Activated CD8-positive, alpha-beta T cell treated with anti-CD3 and anti-CD28 coated beads for 36 hours (primary cell): ENCODE data around the gene AP1B1. TPM values are rescaled to one million over a fixed set of nuclear protein-coding genes. Genes with fewer than 3 reads are reported as not detected.

Source experiments
- ATAC-seq: fragments of 200-7000 bp; cut with Tn5 transposase; one replicate; pipeline ENCODE4 v1.10.0; 2021; ENCODE audit warnings: mild to moderate bottlenecking, moderate library complexity
- CTCF ChIA-PET: fragments of 350-600 bp; sonication (Branson Sonifier 250); formaldehyde crosslinking; loops from one replicate; lab custom pipeline; 2021; ENCODE audit warnings: antibody characterized with exemption; lab: Charles Lee
- POLR2A ChIA-PET: fragments of 350-600 bp; sonication (Branson Sonifier 250); formaldehyde crosslinking; loops from one replicate; lab custom pipeline; 2021; ENCODE audit warnings: antibody characterized with exemption; lab: Charles Lee
- DNase-seq: peaks from one replicate; pipeline ENCODE4 v3.0.0-alpha.2; 2020
- H3K27ac Mint-ChIP-seq: one replicate; pipeline ENCODE4 v1.8.0; 2021; ENCODE audit warnings: mild to moderate bottlenecking, mixed read lengths
- H3K27me3 Mint-ChIP-seq: one replicate; pipeline ENCODE4 v1.8.0; 2021; ENCODE audit warnings: mixed read lengths
- H3K36me3 Mint-ChIP-seq: one replicate; pipeline ENCODE4 v1.8.0; 2021; ENCODE audit warnings: low read depth, mixed read lengths
- H3K4me1 Mint-ChIP-seq: one replicate; pipeline ENCODE4 v1.8.0; 2021; ENCODE audit warnings: low read depth, mixed read lengths
- H3K4me3 Mint-ChIP-seq: one replicate; pipeline ENCODE4 v1.8.0; 2021; ENCODE audit warnings: mild to moderate bottlenecking, moderate library complexity, mixed read lengths
- H3K9me3 Mint-ChIP-seq: one replicate; pipeline ENCODE4 v1.8.0; 2021; ENCODE audit warnings: mixed read lengths
- CTCF ChIP-seq: fragments of 200-600 bp; IDR thresholded peaks from one replicate; pipeline ENCODE4 v1.8.0; 2022; ENCODE audit warnings: antibody characterized with exemption, mild to moderate bottlenecking
- intact Hi-C: fragments of 100-400 bp; cut with micrococcal nuclease; formaldehyde crosslinking; loops from one replicate; pipeline ENCODE4 v1.10.0; 2022
- total RNA-seq, 2 experiments: library from RNA; stranded (reverse); gene quantifications; one replicate each; pipeline ENCODE4 v1.2.3, GENCODE V29; 2021

Gene AP1B1
- total RNA-seq, 2 experiments from 2014 or later = 57.5 to 59.0 TPM

GRCh38 chr22:29351891-29352290 is 36.5 kb downstream of the AP1B1 start:
- Mint-ChIP-seq H3K27ac (no peak overlapping the region), H3K36me3 (peaks cover 46% of the 10 kb centered on the region), H3K27me3 (no peaks in the 10 kb centered on the region), H3K4me1 (no peaks in the 10 kb centered on the region), H3K9me3 (no peaks in the 10 kb centered on the region), H3K4me3 (no peak overlapping the region)
- ATAC-seq (no peak), DNase-seq (no peak)
- intact Hi-C loops = no loop called here
- ChIA-PET CTCF (no interaction called here), POLR2A (no interaction called here)
- no peak for TF ChIP-seq CTCF

- Mint-ChIP-seq H3K9me3 (no peaks in the 10 kb centered on the region), H3K4me1 (no peaks in the 10 kb centered on the region), H3K4me3 (no peak overlapping the region), H3K27ac (no peak overlapping the region), H3K36me3 (peaks cover 46% of the 10 kb centered on the region), H3K27me3 (no peaks in the 10 kb centered on the region)
- intact Hi-C loops = no loop called here
- ChIA-PET POLR2A (no interaction called here), CTCF (no interaction called here)
- no peak for TF ChIP-seq CTCF
- DNase-seq (no peak), ATAC-seq (no peak)
These were observed 37.3 kb downstream of the AP1B1 start for GRCh38 chr22:29351042-29351441.

GRCh38 chr22:29348956-29349355 is 39.4 kb downstream of the AP1B1 start:
- H3K27me3 Mint-ChIP-seq = no peaks in the 10 kb centered on the region
- no peaks in the 10 kb centered on the region for H3K4me1 Mint-ChIP-seq
- ChIA-PET CTCF (no interaction called here), POLR2A (no interaction called here)
- intact Hi-C loops = no loop called here
- no peak overlapping the region for H3K27ac Mint-ChIP-seq
- no peak overlapping the region for H3K4me3 Mint-ChIP-seq
- H3K36me3 Mint-ChIP-seq = peaks cover 41% of the 10 kb centered on the region
- TF ChIP-seq CTCF = no peak
- DNase-seq = no peak
- H3K9me3 Mint-ChIP-seq = no peaks in the 10 kb centered on the region
- ATAC-seq = no peak

GRCh38 chr22:29348041-29348440 is 40.3 kb downstream of the AP1B1 start:
- H3K4me1 Mint-ChIP-seq = no peaks in the 10 kb centered on the region
- CTCF ChIA-PET = no interaction called here
- intact Hi-C loops = no loop called here
- H3K27ac Mint-ChIP-seq = no peak overlapping the region
- POLR2A ChIA-PET = no interaction called here
- TF ChIP-seq CTCF = no peak
- H3K9me3 Mint-ChIP-seq = no peaks in the 10 kb centered on the region
- H3K4me3 Mint-ChIP-seq = no peak overlapping the region
- H3K36me3 Mint-ChIP-seq = peaks cover 40% of the 10 kb centered on the region
- DNase-seq (no peak), ATAC-seq (no peak)
- no peaks in the 10 kb centered on the region for H3K27me3 Mint-ChIP-seq

GRCh38 chr22:29346659-29347058 is 41.7 kb downstream of the AP1B1 start:
- Mint-ChIP-seq H3K4me3 (no peak overlapping the region), H3K36me3 (peaks cover 42% of the 10 kb centered on the region), H3K9me3 (no peaks in the 10 kb centered on the region), H3K4me1 (no peaks in the 10 kb centered on the region), H3K27me3 (no peaks in the 10 kb centered on the region), H3K27ac (no peak overlapping the region)
- no peak for TF ChIP-seq CTCF
- no peak for ATAC-seq
- POLR2A ChIA-PET = interaction anchor here (1.3 kb wide), 1 partner anchor 10 kb away, joined by 3 read pairs; no protein-coding TSS in a partner anchor
- DNase-seq = no peak
- CTCF ChIA-PET = no interaction called here
- intact Hi-C loops = no loop called here
